Anterior cingulate cortex (tissue), 58 donors: ENCODE measurements around the gene KRT76.
A peak's percentile ranks its signal among the peaks of the same experiment; 100 is the strongest.
"Not testable (repeated sequence)": the region's sequence is repeated elsewhere in the genome, so short reads cannot be mapped to it uniquely, and the experiment has no call there.

Source experiments
- DNase-seq, 58 donors: peaks; one replicate each; lab custom pipeline; 2025; lab: John Stamatoyannopoulos, UW

The KRT76 gene

DNA sequence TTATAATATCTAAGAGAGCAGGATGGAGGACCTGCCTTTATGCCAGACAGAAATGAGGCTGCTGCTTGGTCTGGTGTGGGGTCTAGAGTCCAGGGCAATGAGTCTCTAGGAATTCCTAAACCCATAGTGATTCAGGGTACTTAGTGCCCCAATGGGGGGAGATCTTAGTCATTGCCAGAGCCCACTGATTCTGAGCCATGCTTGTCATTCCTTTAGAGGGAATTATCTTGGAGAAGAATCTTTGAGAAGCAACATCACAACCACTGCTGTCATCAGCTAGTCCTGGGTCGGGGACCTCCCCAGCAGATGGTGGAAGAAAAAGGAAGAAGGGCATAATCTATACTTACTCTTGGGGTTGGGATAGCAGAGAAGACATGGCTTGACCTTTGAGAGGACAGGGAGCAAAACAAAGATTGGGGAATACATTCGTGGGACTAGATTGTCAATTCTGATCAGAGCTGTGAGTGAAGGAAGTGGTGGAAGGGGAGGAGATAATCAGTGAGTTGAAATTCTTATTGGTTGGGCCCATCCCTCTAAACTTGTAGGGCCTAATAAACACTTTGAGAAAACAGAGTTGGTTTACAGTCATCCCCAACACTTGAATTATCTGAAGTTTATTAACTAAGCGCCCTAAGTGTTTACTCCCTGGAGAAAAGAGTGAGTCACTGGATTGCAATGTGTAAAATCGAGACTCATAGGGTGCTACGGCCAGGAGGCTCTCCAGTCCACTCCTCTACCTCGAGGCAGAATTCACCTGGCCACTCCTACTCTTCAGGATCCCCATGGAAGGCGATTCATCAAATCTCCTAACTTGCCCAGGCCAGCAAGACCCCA, 21.7 kb upstream of the KRT76 start:
- DNase-seq = no peak

DNA sequence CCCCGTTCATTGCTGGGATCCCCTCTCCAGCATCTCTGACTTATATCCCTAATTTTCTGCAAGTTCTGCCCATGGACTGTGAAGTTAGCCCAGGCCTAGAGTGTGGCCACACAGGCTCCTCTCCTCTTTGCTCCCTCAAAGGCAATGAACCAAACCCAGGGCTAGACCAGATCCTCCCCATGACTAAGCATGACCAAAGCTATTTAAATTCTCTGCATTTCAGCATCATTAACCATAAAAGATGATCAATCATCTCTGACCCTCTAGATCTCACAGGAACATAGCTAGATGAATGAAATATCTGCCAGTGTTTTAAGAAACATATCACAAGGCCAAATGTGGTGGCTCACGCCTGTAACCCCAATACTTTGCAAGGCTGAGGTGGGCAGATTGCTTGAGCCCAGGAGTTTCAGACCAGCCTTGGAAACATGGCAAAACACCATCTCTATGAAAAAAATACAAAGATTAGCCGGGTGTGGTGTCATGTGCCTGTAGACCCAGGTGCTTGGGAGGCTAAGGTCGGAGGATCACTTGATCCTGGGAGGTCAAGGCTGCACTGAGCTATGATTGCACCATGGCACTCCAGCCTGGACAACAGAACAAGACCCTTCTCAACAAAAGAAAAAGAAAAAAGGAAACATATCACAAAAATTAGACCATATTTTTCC, 21.0 kb upstream of the KRT76 start:
- no peak for DNase-seq

DNA sequence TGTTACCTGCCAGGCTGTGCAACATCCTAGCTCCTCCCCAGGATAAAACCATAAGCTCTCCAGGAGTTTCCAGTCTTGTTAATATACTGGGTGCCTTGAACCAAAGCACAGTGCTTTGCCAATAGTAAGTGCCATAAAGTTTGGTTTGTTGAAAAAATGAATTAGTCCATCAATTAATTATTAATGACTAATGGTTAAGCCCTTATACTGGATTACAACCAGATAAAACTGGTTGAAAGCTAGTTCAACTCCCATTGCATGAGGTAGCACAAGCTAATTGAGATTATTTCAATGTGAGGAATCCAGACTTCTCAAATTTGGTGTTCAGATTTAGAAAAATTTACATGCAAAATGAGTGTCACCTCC, 20.4 kb upstream of the KRT76 start:
- no peak for DNase-seq

DNA sequence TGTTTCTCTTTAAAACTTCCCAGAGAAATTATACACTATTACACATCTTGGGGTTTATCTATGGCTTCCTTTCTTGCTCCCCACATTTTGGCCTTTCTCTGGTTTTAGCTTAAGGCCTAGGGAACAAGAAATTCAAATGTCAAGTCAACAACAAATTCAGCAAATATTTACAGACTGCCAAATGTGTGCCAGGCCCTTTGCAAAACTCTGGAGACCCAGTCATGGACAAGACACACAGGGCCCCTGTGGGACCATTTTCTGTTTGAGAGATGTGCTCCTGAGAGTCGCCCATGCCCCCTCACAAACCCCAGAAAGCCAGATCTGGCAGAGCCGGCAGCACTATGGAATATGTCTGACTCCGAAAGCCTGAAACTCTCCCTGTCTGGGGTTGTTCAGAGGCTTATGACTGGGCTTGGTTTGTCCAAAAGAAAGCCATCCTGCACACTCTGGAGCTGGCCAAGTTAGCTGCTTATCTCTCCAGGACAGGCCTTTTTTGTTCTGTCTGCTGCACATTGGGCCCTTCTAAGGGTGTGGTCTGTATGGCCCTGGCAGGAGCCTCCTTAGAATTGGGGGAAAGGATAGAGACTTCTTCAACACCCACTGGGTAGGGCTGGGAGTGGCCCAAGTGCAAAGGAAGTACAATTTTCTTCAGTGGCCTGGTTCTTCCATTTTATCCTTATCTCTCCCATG, 19.8 kb upstream of the KRT76 start:
- DNase-seq = no peak

DNA sequence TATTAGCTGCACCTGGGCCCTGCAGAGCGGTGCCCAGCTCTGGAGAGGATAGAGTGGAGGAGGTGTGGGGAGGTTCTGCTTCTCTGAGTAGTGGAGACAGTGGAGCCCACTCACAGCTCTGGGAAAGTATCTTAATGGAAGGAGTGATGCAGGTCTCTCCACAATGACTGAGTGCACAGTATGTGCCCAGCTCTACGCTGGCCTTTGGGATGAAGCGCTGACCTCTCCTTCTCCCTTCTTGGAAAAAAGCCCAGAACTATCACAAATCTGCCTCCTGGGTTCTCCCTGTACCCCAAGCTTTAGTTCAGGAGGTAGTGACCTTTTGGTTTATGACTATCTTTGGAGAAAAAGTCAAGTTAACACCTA, 19.3 kb upstream of the KRT76 start:
- DNase-seq = no peak

DNA sequence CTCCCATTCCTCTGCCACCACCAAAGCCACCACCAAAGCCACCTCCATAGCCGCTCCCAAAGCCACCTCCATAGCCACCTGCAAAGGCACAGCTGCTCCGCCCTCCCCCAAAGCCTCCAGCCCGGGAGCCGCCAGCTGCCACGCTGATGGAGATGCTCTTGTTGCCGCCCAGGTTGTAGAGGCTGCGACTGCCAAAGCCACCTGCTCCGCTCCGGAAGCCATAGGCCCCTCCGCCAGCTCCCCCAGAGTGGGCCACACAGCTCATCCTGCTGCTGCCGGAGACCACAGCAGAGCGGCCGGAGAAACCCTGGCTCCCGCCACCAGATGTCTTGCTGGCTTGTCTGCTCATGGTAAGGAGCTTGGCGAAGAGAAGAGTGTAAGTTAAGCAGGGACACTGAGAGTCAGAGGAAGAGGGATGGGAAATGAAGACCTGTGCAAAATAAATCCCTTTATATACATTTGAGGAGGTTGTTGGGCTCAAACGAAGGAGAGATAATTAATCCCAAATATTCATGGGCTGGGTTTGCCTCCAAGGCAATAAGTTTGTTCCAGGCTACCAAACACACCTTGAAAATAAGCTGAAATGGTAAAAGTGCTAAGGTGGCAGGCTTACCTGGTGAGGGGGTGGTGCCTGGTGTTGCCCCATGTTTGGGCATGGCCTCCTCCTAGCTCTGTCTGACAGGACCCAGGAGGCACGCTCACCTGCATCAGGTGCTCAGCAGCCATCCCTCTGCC, 18.7 kb upstream of the KRT76 start, which contains the start of gene KRT3:
Gene KRT3, minus strand, starts transcription at position 424 of the 735 bp plus-strand sequence. Its CDS starts 75 bp downstream, at position 349.
- no peak for DNase-seq

DNA sequence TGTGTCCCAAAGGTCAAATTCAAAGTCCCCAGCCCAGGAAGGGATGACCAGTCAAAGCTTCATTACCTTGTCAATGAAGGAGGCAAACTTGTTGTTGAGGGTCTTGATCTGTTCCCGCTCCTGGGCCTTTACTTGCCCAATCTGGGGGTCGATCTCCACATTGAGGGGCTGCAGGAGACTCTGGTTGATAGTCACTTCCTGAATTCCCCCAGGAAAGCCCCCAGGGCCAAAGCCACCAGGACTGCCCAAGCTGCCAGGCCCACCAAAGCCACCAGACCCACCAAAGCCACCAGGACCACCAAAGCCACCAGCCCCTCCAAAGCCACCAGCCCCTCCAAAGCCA, 18.2 kb upstream of the KRT76 start:
- DNase-seq = not testable (repeated sequence)

DNA sequence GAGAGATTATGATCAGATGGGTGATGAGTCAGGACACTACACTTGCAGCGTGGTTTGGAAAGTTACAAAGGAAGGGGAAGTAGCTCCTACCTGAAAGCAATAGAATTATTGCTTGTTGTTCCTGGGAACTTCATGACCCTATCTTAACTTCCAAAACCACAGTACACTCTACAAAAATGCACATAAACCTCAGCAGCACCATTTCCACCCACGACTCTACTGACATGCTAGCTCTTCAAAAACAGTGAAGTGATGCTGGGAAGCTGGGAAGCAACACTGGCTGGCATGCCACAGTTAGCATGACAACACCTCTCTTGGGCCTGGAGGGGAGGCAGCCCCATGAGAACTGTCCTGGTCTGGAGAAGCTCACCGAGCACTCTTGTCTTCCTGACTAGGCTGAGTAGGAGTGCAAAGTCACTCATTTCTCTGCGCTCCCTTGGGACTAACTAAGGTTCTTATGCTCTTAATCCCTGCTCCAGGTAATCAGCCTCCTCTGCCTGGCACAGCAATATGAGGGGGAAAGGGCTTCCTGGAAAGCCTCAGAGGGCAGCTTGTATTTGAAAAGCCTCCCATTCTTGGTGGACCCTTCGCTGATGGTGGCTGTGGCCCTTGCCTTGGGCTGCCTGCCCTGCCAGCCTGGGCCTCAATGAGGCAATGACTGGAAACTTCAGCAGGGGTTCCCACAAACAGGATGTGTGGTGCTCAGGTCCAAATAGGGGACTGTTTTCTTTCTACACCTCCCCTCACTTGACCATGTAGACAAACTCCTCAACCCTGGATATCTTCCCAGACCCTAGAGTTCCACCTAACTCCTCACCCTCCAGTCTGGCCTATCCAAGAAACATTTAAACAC, 17.6 kb upstream of the KRT76 start:
- DNase-seq = no peak

DNA sequence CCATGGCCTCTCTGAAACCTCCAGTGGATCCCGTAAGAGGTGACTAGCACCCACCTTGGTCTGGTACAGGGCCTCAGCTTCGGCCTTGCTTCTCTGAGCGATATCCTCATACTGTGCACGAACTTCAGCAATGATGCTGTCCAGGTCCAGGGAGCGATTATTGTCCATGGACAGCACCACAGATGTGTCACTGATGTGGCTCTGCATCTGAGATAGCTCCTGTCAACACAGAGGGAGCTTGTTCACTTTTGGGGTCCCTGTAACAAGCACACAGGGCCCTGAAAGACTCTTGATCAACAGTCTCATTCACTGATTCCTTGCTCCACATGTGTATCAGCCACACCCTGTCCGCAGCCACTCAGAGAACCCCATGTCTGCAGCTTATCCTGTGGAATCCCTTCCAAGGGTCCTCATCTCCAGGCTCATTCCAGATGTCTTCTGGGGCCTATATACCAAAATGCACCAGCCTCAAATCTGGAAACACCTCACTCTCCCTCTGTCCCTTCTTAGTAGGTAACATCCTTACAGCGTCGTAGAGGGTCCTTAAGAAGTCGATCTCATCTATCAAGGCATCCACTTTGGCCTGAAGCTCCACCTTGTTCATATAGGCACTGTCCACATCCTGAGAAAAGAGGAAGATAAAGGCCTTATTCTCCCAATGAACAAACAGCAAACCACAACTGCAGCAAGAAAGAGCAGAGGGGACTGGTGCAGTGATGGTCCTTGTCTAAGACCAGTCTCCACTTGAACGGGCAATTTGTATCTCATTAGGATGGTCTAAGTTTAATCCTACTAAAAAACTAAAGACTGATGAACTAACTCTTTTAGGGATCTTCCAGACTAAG, 15.3 kb upstream of the KRT76 start:
- DNase-seq = no peak

DNA sequence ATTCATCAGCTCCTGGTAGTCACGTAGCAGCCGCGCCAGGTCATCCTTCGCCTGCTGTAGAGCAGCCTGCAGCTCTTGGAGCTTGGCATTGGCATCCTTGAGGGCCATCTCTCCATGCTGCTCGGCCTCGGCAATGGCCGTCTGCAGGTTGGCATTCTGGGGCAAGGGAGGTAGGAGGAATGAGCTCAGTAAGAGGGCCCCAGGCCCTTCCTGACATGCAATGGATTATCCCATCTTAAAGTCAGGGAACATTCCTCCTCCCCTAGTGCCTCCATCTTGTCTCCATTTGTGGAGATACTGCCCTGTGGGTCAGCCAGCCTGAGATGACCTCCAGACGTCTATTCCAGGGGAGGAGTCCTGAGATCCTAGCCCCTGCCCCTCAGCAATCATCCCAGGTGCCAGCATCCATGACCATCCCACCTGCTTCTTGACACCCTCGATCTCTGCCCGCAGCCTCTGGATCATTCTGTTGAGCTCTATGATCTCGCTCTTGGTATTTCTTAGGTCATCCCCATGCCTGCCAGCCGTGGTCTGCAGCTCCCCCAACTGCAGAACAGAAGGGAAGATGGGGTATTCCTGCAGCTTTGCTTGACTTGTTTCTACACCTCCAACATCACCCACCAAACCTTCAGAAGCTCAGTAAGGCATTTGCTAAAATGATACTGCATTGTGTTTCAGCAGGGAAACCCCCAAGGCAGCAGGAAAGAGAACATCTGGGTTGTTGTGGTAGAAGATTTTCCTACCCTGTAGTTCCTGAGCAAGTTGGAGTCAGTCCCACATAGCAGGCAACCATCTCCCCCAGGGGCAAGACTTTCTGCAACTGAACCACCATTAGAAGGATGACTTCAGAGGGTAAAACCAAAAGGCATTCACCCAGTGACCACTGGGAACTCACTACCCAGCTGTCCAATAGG, 14.4 kb upstream of the KRT76 start:
- DNase-seq = no peak

DNA sequence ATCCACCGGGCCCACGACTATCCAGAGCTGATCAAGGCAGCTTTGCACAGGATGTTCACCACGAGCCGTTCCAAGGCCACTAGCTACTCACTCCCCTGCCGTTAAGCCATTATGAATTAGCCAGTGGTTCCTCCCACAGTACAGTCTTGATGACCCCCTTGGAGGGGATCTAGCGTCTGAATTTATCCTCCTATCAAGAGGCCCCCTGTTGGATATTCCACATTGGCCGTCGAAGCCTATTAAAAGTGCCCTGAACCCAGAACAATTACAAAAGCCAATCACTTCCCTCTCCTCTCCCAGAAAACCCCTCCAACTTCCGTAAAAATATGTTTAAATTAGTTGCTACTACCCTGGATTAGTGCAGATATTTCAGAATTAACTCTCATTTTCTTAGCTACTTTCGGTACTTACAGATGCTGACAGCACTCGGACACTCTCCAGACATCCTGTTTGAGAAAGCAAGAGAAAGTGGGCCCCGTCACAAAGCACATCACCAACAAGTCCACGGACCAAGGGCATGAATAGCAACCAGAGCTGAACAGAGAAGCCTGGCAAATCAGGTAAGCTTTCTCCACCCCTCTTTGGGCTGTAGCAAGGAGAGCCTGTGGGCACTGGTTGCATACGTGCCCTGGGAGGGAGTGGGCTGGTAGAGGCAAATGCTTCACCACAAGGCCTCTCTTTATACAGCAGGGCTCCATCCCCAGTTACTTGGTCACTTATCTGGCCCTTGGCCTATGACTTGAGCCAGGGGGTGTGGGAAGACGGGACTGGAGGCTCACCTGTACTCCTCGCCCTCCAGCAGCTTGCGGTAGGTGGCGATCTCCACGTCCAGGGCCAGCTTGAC, 13.5 kb upstream of the KRT76 start:
- no peak for DNase-seq

DNA sequence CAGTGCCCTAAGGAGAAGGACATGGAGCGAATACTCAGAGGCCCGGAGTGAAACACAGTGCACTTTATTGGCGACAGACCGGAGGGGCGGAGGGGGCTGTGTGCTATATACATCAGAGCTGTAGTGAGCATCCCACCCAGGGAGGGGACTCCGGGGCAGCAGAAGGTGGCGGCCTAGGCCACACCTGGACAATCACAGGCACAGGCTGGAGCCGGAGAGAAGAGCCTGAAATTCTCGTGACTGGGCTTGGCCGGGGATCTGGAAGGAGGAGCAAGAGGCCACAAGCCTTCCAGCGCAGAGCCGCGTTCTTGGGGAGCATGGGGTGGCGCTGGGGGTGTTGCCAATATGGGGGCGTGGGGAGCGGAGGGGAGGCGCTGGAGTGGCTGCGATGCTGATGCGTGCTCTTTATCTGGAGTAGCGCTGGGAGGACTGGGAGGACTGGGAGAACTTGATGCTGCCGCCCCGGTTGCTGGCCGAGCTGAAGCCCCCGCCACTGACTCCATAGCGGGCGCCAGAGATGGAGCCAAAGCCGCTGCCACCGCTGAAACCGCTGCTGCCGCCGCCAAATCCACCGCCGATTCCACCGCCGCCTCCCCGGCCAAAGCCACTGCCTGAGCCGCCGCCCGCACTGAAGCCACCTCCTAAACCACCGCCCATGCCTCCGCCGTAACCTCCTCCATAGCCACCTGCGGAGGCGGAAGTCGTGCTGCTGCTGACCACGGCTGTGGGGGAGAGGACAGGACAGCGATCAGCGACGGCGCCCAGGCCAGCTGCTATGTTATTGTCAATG, 12.7 kb upstream of the KRT76 start:
- DNase-seq = peak in 7 of 58 donors; percentile 4 to 20 (median 8)

DNA sequence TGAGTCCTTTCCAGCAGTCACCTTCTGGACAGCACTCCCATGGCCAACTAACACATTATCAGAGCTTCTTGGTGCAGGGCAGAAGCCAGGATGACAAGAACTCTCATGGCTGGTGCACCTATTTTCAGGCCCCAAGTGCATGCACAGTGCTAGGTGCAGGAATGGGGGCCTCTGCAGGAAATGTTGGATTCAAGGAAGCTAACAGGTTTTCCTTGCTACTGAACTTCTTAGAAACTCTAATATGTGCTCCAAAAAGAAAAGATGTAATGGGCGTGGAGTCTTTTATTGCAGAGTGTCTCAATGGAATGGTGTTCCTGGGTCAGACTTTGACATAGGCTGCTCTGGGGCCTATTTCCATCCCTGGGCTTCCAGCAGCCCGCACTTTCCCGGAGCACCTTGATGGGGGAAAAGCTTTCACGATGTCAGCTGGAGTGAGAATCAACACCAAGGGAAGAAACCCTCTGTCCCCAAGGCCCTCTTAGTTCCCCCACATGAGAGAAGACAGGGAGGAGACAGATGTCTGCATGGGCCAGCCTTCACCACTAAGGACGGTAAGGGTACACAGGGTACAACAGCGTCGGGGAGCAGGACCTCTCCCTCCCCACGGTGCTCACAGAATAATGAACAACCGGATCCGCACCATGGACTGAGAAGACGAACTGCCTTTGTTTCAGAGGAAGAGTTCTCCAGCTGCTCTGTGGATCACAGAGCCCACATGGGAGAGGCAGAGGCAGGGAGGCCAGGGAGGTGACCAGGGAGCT, 11.9 kb upstream of the KRT76 start:
- DNase-seq = no peak

DNA sequence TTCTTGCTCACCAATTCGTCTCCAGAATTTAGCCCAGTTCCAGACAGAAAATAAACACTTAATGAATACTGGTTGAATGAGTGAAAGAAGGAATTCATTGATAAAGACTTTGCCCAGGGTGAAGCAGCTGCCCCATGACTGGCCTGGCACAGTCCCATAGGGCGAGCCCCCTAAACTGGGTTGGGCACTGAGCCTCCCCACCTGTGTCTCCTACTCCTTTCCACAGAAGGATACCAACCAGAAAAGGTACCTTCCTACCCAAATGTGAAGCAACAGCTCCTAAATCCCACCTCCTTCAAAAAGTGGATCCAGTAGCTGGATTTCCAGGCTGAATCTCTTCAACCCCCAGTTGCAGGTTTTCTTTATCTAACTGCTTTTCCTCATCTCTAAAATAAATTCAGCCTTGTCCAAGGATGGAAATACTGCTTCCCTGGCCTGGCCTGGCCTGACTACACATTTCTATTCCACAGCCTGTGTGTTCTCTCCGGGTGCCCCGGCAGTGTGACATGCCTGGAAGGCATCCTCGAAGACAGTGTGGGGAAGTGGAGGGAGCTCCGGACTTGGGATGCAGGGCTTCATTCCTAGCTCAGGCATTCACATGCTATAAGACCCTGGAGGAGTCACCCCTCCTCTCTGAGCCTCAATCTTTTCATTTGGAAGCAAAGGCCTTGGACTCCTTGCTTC, 11.2 kb upstream of the KRT76 start:
- DNase-seq = no peak
